D721Med (cell line): Measurements from ENCODE around the gene CHST8.

Source experiments
- DNase-seq: peaks from one replicate; pipeline ENCODE4 v3.0.0; 2011; ENCODE audit warnings: low spot score; ENCODE audit not compliant: insufficient read length
- FAIRE-seq: peaks from 2 replicates; lab custom pipeline; 2011; peaks lifted over from hg19 to GRCh38; lab: Jason Lieb, UNC
- CTCF ChIP-seq: IDR thresholded peaks from 2 replicates; pipeline ENCODE4 v1.5.1; 2012; ENCODE audit warnings: mild to moderate bottlenecking, control low read depth; ENCODE audit not compliant: insufficient read depth; ENCODE audit errors: missing control alignments

The CHST8 gene

GRCh38 chr19:33687481-33688170 is 65.9 kb downstream of the CHST8 start:
- DNase-seq (no peak), FAIRE-seq (no peak)
- no peak for TF ChIP-seq CTCF

GRCh38 chr19:33688171-33688992 is 66.6 kb downstream of the CHST8 start:
- DNase-seq = peak; percentile 12
- TF ChIP-seq CTCF = no peak
- FAIRE-seq = no peak

- no peak for TF ChIP-seq CTCF
- FAIRE-seq (no peak), DNase-seq (no peak)
These were observed 67.5 kb downstream of the CHST8 start for GRCh38 chr19:33689138-33689746.

GRCh38 chr19:33689868-33690267 is 68.1 kb downstream of the CHST8 start:
- DNase-seq = no peak
- no peak for FAIRE-seq
- TF ChIP-seq CTCF = no peak

- no peak for DNase-seq
- FAIRE-seq = no peak
- no peak for TF ChIP-seq CTCF
These were observed 68.8 kb downstream of the CHST8 start for GRCh38 chr19:33690378-33691029.

GRCh38 chr19:33691030-33691427 is 69.3 kb downstream of the CHST8 start:
- no peak for DNase-seq
- TF ChIP-seq CTCF = no peak
- FAIRE-seq = no peak
